GM19193 (cell line): ENCODE measurements around the gene NOL8.

Source experiments
- POLR2A ChIP-seq: IDR thresholded peaks from 4 replicates; pipeline ENCODE4 v1.6.1; 2011; ENCODE audit not compliant: insufficient read depth, insufficient read length; ENCODE audit errors: extremely low read depth

NOL8 gene

DNA sequence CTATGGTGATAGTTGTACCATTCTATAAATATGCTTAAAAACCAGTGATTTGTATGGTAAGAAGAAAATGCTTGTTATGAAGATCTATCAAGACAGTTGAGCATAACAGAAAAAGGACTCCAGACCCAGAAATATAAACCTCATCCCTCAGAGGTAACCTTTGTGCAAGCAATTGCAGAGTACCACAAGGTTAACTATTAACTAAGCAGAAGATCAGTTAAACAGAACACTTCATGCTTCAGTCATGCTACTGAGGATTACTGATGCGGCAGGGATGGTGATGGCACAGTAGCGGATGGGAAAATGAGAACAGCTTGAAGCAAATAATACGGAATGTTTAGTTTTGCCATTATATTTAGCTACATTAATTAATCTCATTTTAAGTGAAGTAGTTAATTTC is 77.2 kb downstream of the NOL8 start:
- TF ChIP-seq POLR2A, result no peak
